ENCODE measurements around the gene RIMBP2. TPM values are rescaled to one million over a fixed set of nuclear protein-coding genes. Genes with fewer than 3 reads are reported as not detected.
"Not testable (repeated sequence)": the region's sequence is repeated elsewhere in the genome, so short reads cannot be mapped to it uniquely, and the experiment has no call there.

RIMBP2 gene
- total RNA-seq, 1 donor from 2014 or later: 0.25 TPM

DNA sequence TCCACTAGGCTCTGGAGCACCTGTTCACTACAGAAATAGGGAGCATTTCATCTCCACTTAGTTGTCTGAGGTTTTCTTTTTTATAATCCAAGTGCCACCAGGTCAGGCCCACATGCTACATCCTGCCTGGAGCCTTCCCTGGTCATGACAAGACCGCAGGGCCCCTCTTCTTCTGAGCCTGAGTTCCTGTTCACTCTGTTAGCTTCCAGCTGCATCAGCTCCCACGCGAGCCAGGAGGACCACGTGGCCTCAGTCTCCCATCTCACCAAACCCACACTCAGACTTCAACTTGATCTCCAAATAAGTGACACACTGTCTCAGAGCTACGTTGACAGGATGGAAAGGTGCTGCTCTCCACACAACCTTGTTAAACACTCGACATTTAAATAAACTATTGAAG is 21.0 kb downstream of the RIMBP2 start:
- TF ChIP-seq POLR2AphosphoS5 (IDR thresholded peaks at IDR 0.05; ENCODE audit: insufficient read depth in 1 of 2, low read depth in 1 of 2): no peak
- no peak for TF ChIP-seq POLR2A (IDR thresholded peaks at IDR 0.05)
- TF ChIP-seq CTCF (IDR thresholded peaks at IDR 0.05): no peak
- intact Hi-C loops (cut with DNase I): no loop called here
- no peak overlapping the region for H3K4me3 ChIP-seq
- no peaks in the 10 kb centered on the region for H3K36me3 ChIP-seq
- H3K4me1 ChIP-seq: no peaks in the 10 kb centered on the region
- no peaks in the 10 kb centered on the region for H3K9me3 ChIP-seq
- H3K27me3 ChIP-seq: no peaks in the 10 kb centered on the region
- DNase-seq (ENCODE audit: extremely low spot score in 2 of 2): no peak
- H3K27ac ChIP-seq: no peak overlapping the region

GRCh38 chr12:130689408-130690405 is 26.4 kb downstream of the RIMBP2 start:
- Histone ChIP-seq H3K4me1 (no peaks in the 10 kb centered on the region), H3K4me3 (no peak overlapping the region), H3K27me3 (no peaks in the 10 kb centered on the region), H3K27ac (no peak overlapping the region), H3K9me3 (no peaks in the 10 kb centered on the region), H3K36me3 (no peaks in the 10 kb centered on the region)
- DNase-seq (ENCODE audit: extremely low spot score in 2 of 2): no peak
- intact Hi-C loops (cut with DNase I): no loop called here
- TF ChIP-seq POLR2AphosphoS5 (IDR thresholded peaks at IDR 0.05; ENCODE audit: insufficient read depth in 1 of 2, low read depth in 1 of 2): no peak
- no peak for TF ChIP-seq POLR2A (IDR thresholded peaks at IDR 0.05)
- TF ChIP-seq CTCF (IDR thresholded peaks at IDR 0.05): no peak

GRCh38 chr12:130688999-130689398 is 27.1 kb downstream of the RIMBP2 start:
- H3K27me3 ChIP-seq; H3K27ac ChIP-seq; H3K36me3 ChIP-seq; intact Hi-C loops (cut with DNase I); H3K4me1 ChIP-seq; H3K9me3 ChIP-seq; H3K4me3 ChIP-seq; DNase-seq (ENCODE audit: extremely low spot score in 2 of 2): not testable (repeated sequence)

- TF ChIP-seq CTCF (IDR thresholded peaks at IDR 0.05): no peak
- TF ChIP-seq POLR2AphosphoS5 (IDR thresholded peaks at IDR 0.05; ENCODE audit: insufficient read depth in 1 of 2, low read depth in 1 of 2): no peak
- TF ChIP-seq POLR2A (IDR thresholded peaks at IDR 0.05): no peak
- Histone ChIP-seq H3K9me3 (no peaks in the 10 kb centered on the region), H3K36me3 (no peaks in the 10 kb centered on the region), H3K4me3 (no peak overlapping the region), H3K4me1 (no peaks in the 10 kb centered on the region), H3K27me3 (no peaks in the 10 kb centered on the region), H3K27ac (no peak overlapping the region)
- DNase-seq (ENCODE audit: extremely low spot score in 2 of 2): no peak
- intact Hi-C loops (cut with DNase I): no loop called here
Observed at GRCh38 chr12:130687796-130688778, 28.0 kb downstream of the RIMBP2 start.

DNA sequence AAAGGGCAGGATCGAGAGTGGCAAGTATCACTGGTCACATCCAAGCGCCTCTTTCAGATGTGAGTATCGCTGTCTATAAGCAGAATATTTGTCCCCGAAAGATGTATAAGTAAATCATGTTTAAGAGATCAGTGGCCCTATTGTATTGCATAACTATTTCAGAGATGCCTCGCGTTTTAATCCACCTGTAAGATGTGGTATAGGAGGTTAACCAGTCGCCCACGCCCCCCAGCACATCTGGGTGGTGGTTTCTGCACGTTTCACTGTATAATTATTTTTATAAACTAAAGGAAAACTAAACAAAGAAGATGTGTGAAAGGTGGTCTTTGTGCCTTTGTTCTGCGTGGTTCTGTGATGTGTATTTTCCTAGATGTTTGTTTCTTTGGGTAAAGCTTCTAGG is 28.9 kb downstream of the RIMBP2 start:
- no peak for DNase-seq (ENCODE audit: extremely low spot score in 2 of 2)
- no peaks in the 10 kb centered on the region for H3K9me3 ChIP-seq
- intact Hi-C loops (cut with DNase I): no loop called here
- no peaks in the 10 kb centered on the region for H3K4me1 ChIP-seq
- H3K27ac ChIP-seq: no peak overlapping the region
- H3K27me3 ChIP-seq: no peaks in the 10 kb centered on the region
- TF ChIP-seq POLR2AphosphoS5 (IDR thresholded peaks at IDR 0.05; ENCODE audit: insufficient read depth in 1 of 2, low read depth in 1 of 2): no peak
- TF ChIP-seq CTCF (IDR thresholded peaks at IDR 0.05): no peak
- no peaks in the 10 kb centered on the region for H3K36me3 ChIP-seq
- H3K4me3 ChIP-seq: no peak overlapping the region

All from vagina (tissue), 2 donors.